Bronchial epithelial cell (primary cell): ENCODE data around the gene JARID2. TPM values are rescaled to one million over a fixed set of nuclear protein-coding genes. Genes with fewer than 3 reads are reported as not detected.

Experiments used
- DNase-seq: peaks from one replicate; pipeline ENCODE4 v3.0.0-alpha.2; 2010; ENCODE audit warnings: low read depth
- FAIRE-seq: peaks from 2 replicates; lab custom pipeline; 2011; peaks lifted over from hg19 to GRCh38; lab: Jason Lieb, UNC
- H3K27me3 ChIP-seq: 2 replicates; pipeline ENCODE4 v1.5.1; 2011; ENCODE audit warnings: low read length; ENCODE audit not compliant: control insufficient read depth, insufficient read depth
- H3K36me3 ChIP-seq: 2 replicates; pipeline ENCODE4 v1.5.1; 2011; ENCODE audit warnings: low read length; ENCODE audit not compliant: control insufficient read depth, insufficient read depth
- H3K4me3 ChIP-seq: 2 replicates; pipeline ENCODE4 v1.5.1; 2011; ENCODE audit warnings: mild to moderate bottlenecking, low read depth, low read length, control low read depth
- CTCF ChIP-seq: IDR thresholded peaks from 2 replicates; pipeline ENCODE4 v1.5.1; 2011; ENCODE audit warnings: mild to moderate bottlenecking, moderate library complexity, low read length, control low read depth, inconsistent platforms; ENCODE audit not compliant: insufficient read depth, severe bottlenecking
- total RNA-seq: library from RNA; depleted of rRNA; stranded (reverse); fragments of >200 nt; gene quantifications from 2 replicates; pipeline ENCODE4 v1.2.1, GENCODE V29; 2014

The JARID2 gene
- total RNA-seq, 1 donor from 2014 or later, result 29.2 TPM

DNA sequence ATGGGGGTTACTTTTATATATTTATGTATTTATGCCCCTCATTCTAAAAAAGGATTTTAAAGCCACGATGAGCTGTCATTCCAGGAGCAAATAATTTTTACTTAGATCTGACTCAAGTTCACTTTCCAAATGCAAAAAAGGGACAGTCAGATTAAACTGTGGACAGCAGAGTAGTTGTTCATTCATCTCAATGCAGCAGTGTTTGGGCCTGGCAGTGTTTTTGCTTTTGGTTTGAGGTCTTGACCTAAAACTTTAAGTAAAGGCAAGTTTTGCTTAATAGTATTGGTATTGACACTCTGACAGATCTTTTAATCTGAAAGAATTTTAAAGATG is 13.9 kb downstream of the JARID2 start:
- no peak for TF ChIP-seq CTCF
- FAIRE-seq (no peak), DNase-seq (no peak)
- Histone ChIP-seq H3K4me3 (no peak overlapping the region), H3K36me3 (peaks cover 1% of the 10 kb centered on the region), H3K27me3 (no peaks in the 10 kb centered on the region)

DNA sequence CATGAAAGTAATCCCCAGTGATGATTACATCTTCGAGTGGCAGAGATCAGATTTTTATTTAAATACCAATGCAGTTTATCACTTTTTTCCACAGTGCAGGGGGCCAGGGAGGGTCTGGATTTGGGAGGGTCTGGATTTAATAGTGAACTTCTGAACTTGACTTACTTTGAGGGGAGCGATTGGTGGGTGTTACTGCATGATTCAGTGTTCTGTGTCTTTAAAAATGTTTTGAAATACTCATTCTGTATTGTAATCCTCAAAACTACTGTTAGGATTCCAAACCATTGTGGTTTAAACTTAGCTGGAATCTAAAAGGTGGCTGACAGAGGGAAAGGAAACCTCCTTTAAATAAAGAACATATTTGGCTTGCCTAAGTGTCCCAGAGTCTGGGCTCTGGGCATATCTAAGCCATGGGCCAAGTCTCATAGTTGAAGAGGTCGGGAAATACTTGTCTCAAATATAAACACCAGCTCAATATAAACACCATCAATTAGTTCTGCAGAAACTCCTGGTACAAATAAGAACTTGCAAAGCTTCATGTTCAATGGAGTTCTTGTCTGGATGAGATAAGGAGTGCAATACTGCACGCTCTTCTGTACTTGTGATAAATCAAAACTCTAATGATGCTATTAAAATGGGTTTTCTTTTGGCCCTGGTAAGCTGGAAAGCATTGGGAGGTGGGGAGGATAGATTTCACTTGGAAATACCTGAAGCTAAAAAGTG is 14.4 kb downstream of the JARID2 start:
- FAIRE-seq (no peak), DNase-seq (no peak)
- TF ChIP-seq CTCF, result no peak
- H3K4me3 ChIP-seq, result no peak overlapping the region
- H3K27me3 ChIP-seq, result no peaks in the 10 kb centered on the region
- peaks cover 1% of the 10 kb centered on the region for H3K36me3 ChIP-seq

GRCh38 chr6:15263780-15264374 is 18.0 kb downstream of the JARID2 start:
- FAIRE-seq, result no peak
- TF ChIP-seq CTCF, result no peak
- Histone ChIP-seq H3K36me3 (peaks cover 1% of the 10 kb centered on the region), H3K4me3 (no peak overlapping the region), H3K27me3 (no peaks in the 10 kb centered on the region)
- DNase-seq, result no peak

- peaks cover 1% of the 10 kb centered on the region for H3K36me3 ChIP-seq
- FAIRE-seq (no peak), DNase-seq (no peak)
- TF ChIP-seq CTCF, result no peak
- H3K27me3 ChIP-seq, result no peaks in the 10 kb centered on the region
- no peak overlapping the region for H3K4me3 ChIP-seq
Observed at GRCh38 chr6:15264412-15264811, 18.5 kb downstream of the JARID2 start.

DNA sequence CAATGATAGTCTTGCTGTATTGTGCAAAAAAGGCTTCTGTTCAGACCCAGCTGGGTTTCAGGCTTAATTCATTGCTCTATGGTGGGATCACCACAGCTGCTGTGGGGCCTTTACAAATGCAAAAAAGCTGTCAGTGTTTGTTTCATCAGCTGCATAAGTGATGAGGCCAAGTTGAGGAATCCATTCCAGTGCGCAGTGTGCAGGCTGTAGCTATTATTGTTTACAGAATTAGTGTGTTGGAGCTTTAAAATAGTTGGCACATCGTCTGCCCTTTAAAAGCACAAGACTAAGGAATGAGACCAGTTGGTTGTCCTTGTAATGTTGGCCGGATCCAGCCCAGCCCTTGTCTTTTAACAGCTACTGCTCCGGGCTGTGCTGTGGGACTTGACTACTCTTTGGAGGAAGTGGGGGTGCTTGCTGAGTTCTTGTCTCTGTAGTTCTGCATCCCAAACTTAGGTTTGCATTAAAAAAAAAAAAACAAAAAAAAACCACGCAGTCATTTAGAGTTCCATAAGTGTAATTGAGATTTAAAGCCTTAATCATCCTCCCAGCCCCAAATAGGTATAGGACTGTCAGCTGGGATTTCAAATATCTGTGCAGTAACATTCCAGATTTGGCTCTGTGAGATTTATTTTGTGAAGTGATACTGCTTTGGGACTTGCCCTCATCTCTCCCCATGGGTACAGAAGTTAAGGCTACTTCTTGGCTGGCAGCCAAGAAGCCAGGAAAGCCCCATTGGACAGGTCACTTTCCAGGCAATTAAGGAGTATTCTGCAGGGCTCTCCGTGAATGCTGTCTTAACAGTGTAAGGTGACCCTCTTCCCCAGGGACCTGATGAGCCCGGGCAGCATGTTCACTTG is 19.3 kb downstream of the JARID2 start:
- no peak for TF ChIP-seq CTCF
- Histone ChIP-seq H3K4me3 (no peak overlapping the region), H3K27me3 (no peaks in the 10 kb centered on the region), H3K36me3 (peaks cover 1% of the 10 kb centered on the region)
- DNase-seq, result no peak
- no peak for FAIRE-seq
